Smooth muscle cell (in vitro differentiated cells): Measurements from ENCODE around the gene RREB1. TPM values are rescaled to one million over a fixed set of nuclear protein-coding genes. Genes with fewer than 3 reads are reported as not detected.

Experiments
- DNase-seq: peaks from one replicate; lab custom pipeline; 2025; ENCODE audit not compliant: unreplicated experiment; lab: John Stamatoyannopoulos, UW
- H2AFZ ChIP-seq: fragments of 200-600 bp; sonication (generic); 2 replicates; pipeline ENCODE4 v1.6.0; 2016; ENCODE audit warnings: antibody characterized with exemption, low read depth, mild to moderate bottlenecking
- H3F3A ChIP-seq: fragments of 200-600 bp; sonication (generic); 2 replicates; pipeline ENCODE4 v1.6.0; 2017; ENCODE audit warnings: antibody characterized with exemption, low read depth
- H3K27ac ChIP-seq: fragments of 200-600 bp; sonication (generic); 2 replicates; pipeline ENCODE4 v1.5.1; 2016; ENCODE audit warnings: low read depth, mild to moderate bottlenecking
- H3K27me3 ChIP-seq: fragments of 200-600 bp; sonication (generic); 2 replicates; pipeline ENCODE4 v1.6.1; 2016; ENCODE audit warnings: low read depth, mild to moderate bottlenecking
- H3K36me3 ChIP-seq: fragments of 200-600 bp; sonication (generic); 2 replicates; pipeline ENCODE4 v1.5.1; 2016; ENCODE audit warnings: low read depth
- H3K4me1 ChIP-seq: fragments of 200-600 bp; sonication (generic); 2 replicates; pipeline ENCODE4 v1.5.1; 2016; ENCODE audit warnings: low read depth
- H3K4me2 ChIP-seq: fragments of 200-600 bp; sonication (generic); 2 replicates; pipeline ENCODE4 v1.6.0; 2016; ENCODE audit warnings: mild to moderate bottlenecking
- H3K4me3 ChIP-seq: fragments of 200-600 bp; sonication (generic); 2 replicates; pipeline ENCODE4 v1.5.1; 2016; ENCODE audit warnings: mild to moderate bottlenecking
- H3K79me2 ChIP-seq: fragments of 200-600 bp; sonication (generic); 2 replicates; pipeline ENCODE4 v1.6.0; 2016; ENCODE audit warnings: low read depth, mild to moderate bottlenecking
- H3K9ac ChIP-seq: fragments of 200-600 bp; sonication (generic); 2 replicates; pipeline ENCODE4 v1.6.0; 2016; ENCODE audit warnings: low read depth
- H3K9me3 ChIP-seq: fragments of 200-600 bp; sonication (generic); replicated peaks from 2 replicates; pipeline ENCODE4 v1.5.1; 2016; ENCODE audit warnings: low read depth
- H4K20me1 ChIP-seq: fragments of 200-600 bp; sonication (generic); 2 replicates; pipeline ENCODE4 v1.6.0; 2016; ENCODE audit warnings: low read depth
- WGBS: methylation state at CpG from one replicate; pipeline ENCODE4 v1.1.7; 2016; ENCODE audit warnings: low lambda C conversion rate; 5-methylcytosine and 5-hydroxymethylcytosine counted together
- polyA plus RNA-seq: library from polyadenylated mRNA; unstranded; fragments of >200 nt; fragmentation: Nextera tagmentation; extraction: Ambion mirVana; gene quantifications from 2 replicates; pipeline ENCODE4 v1.2.1, GENCODE V29; 2016
- total RNA-seq: library from RNA; depleted of rRNA; stranded (reverse); fragments of >200 nt; gene quantifications from 2 replicates; pipeline ENCODE4 v1.2.3, GENCODE V29; 2014
- TF ChIP-seq, protein P1 (sequence below): fragments of 200-600 bp; sonication (generic); IDR thresholded peaks from 2 replicates; pipeline ENCODE4 v1.5.1; 2017; ENCODE audit warnings: borderline replicate concordance, mild to moderate bottlenecking, antibody characterized with exemption; ENCODE audit not compliant: insufficient read depth, poor library complexity, severe bottlenecking

RREB1 gene
- total and polyA plus RNA-seq, 2 experiments from 2014 or later, result 13.2 to 26.1 TPM

DNA sequence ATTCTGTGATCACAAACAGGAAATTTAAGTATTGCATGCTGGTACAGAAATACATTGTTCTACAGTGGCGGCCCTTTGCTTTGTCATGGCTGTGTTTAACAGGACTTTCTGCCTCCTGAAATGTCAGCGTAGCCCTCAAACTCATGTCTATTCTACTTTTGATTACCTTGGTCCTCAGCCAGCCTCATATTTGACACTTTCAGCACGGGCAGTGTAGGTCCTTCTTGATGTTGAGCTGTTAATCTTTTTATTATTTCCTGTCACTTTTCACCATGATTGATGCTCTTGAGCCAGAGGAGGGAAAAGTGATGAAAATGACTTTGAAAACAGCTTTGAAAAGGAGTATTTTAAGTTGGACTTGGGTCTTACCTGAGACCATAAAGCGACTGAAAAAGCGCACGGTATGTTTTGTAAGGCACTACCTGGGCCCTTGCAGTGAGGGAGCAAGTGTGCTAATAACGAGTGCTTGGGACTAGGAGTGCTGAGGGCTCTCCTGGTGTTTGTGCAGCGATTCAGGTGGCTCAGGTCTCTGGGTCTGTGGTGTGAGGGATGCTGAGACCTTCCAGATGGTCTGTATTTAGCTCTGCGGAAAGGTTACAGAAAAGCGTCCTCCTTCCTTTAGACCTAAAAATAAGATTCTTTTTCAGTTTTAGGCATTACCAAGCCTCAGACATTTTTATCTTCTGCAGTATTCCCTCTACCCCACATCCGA is 45.2 kb upstream of the RREB1 start:
- H3K4me1 ChIP-seq, result no peaks in the 10 kb centered on the region
- H3K4me3 ChIP-seq, result no peak overlapping the region
- no peaks in the 10 kb centered on the region for H3K9me3 ChIP-seq
- DNase-seq, result no peak
- H3F3A ChIP-seq, result peaks cover 9% of the 10 kb centered on the region
- H3K79me2 ChIP-seq, result no peaks in the 10 kb centered on the region
- H3K36me3 ChIP-seq, result no peaks in the 10 kb centered on the region
- H4K20me1 ChIP-seq, result no peaks in the 10 kb centered on the region
- no peak overlapping the region for H2AFZ ChIP-seq
- no peak overlapping the region for H3K27ac ChIP-seq
- no peak overlapping the region for H3K9ac ChIP-seq
- H3K27me3 ChIP-seq, result no peaks in the 10 kb centered on the region
- no peak overlapping the region for H3K4me2 ChIP-seq
- WGBS, result 89% methylated on average over 11 of the region's 11 CpGs
- TF ChIP-seq, protein P1, sequence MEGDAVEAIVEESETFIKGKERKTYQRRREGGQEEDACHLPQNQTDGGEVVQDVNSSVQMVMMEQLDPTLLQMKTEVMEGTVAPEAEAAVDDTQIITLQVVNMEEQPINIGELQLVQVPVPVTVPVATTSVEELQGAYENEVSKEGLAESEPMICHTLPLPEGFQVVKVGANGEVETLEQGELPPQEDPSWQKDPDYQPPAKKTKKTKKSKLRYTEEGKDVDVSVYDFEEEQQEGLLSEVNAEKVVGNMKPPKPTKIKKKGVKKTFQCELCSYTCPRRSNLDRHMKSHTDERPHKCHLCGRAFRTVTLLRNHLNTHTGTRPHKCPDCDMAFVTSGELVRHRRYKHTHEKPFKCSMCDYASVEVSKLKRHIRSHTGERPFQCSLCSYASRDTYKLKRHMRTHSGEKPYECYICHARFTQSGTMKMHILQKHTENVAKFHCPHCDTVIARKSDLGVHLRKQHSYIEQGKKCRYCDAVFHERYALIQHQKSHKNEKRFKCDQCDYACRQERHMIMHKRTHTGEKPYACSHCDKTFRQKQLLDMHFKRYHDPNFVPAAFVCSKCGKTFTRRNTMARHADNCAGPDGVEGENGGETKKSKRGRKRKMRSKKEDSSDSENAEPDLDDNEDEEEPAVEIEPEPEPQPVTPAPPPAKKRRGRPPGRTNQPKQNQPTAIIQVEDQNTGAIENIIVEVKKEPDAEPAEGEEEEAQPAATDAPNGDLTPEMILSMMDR, result no peak

- Histone ChIP-seq H3K4me1 (no peaks in the 10 kb centered on the region), H3K36me3 (no peaks in the 10 kb centered on the region), H3K9ac (no peak overlapping the region), H3K27me3 (no peaks in the 10 kb centered on the region), H3K4me3 (no peak overlapping the region), H2AFZ (no peak overlapping the region), H3K4me2 (no peak overlapping the region), H3F3A (no peaks in the 10 kb centered on the region), H3K27ac (no peak overlapping the region), H3K79me2 (no peaks in the 10 kb centered on the region), H4K20me1 (no peaks in the 10 kb centered on the region), H3K9me3 (no peaks in the 10 kb centered on the region)
- no peak for DNase-seq
- 84% methylated on average over 3 of the region's 3 CpGs for WGBS
- TF ChIP-seq, protein P1, result no peak
These were observed 40.5 kb upstream of the RREB1 start for GRCh38 chr6:7067305-7067704.

GRCh38 chr6:7071405-7071804 is 36.4 kb upstream of the RREB1 start:
- no peak overlapping the region for H3K4me3 ChIP-seq
- H3K36me3 ChIP-seq, result no peaks in the 10 kb centered on the region
- TF ChIP-seq, protein P1, result no peak
- no peaks in the 10 kb centered on the region for H3K27me3 ChIP-seq
- H3K79me2 ChIP-seq, result no peaks in the 10 kb centered on the region
- H2AFZ ChIP-seq, result no peak overlapping the region
- no peak overlapping the region for H3K4me2 ChIP-seq
- H3K27ac ChIP-seq, result no peak overlapping the region
- no peaks in the 10 kb centered on the region for H3K9me3 ChIP-seq
- 95% methylated on average over 2 of the region's 2 CpGs for WGBS
- no peak overlapping the region for H3K9ac ChIP-seq
- DNase-seq, result no peak
- H3F3A ChIP-seq, result no peaks in the 10 kb centered on the region
- no peaks in the 10 kb centered on the region for H4K20me1 ChIP-seq
- H3K4me1 ChIP-seq, result no peaks in the 10 kb centered on the region

GRCh38 chr6:7073082-7073820 is 34.5 kb upstream of the RREB1 start:
- no peak overlapping the region for H3K4me3 ChIP-seq
- H3F3A ChIP-seq, result no peaks in the 10 kb centered on the region
- H4K20me1 ChIP-seq, result no peaks in the 10 kb centered on the region
- H3K36me3 ChIP-seq, result no peaks in the 10 kb centered on the region
- H2AFZ ChIP-seq, result no peak overlapping the region
- no peak overlapping the region for H3K4me2 ChIP-seq
- H3K27ac ChIP-seq, result no peak overlapping the region
- no peaks in the 10 kb centered on the region for H3K27me3 ChIP-seq
- WGBS, result 94% methylated on average over 10 of the region's 10 CpGs
- no peak overlapping the region for H3K9ac ChIP-seq
- no peak for DNase-seq
- no peaks in the 10 kb centered on the region for H3K79me2 ChIP-seq
- TF ChIP-seq, protein P1, result no peak
- H3K4me1 ChIP-seq, result no peaks in the 10 kb centered on the region
- H3K9me3 ChIP-seq, result no peaks in the 10 kb centered on the region
